CD14-positive monocyte (primary cell): Measurements from ENCODE around the gene CAMK2A. TPM values are rescaled to one million over a fixed set of nuclear protein-coding genes. Genes with fewer than 3 reads are reported as not detected.

Experiments used
- DNase-seq, 3 donors: peaks; one replicate each; pipeline ENCODE4 v3.0.0-alpha.2; 2011 to 2022
- H2AFZ ChIP-seq: 2 replicates; pipeline ENCODE4 v1.6.0; 2012; ENCODE audit warnings: mild to moderate bottlenecking, low read depth, low read length, inconsistent platforms; ENCODE audit not compliant: insufficient read depth, poor library complexity, severe bottlenecking
- H3K27ac ChIP-seq, 2 donors: 1 replicate in 1 of 2; 2 replicates in 1 of 2; pipeline ENCODE4 v1.5.1; 2012 to 2013; ENCODE audit warnings: low read length in 2 of 2, control low read depth in 1 of 2, inconsistent platforms in 1 of 2, low read depth in 1 of 2, mild to moderate bottlenecking in 1 of 2
- H3K27me3 ChIP-seq, 2 donors: one replicate each; pipeline versions ENCODE4 v1.6.0 to v1.6.1; 2011 to 2013; ENCODE audit warnings: low read length in 2 of 2; ENCODE audit not compliant: control insufficient read depth in 2 of 2, insufficient read depth in 2 of 2
- H3K36me3 ChIP-seq, 2 donors: replicated peaks in 1 of 2; 1 replicate in 1 of 2; 2 replicates in 1 of 2; pipeline versions ENCODE4 v1.5.1 to v1.6.1; 2012 to 2013; ENCODE audit warnings: low read length in 2 of 2, control low read depth in 1 of 2, inconsistent platforms in 1 of 2, mild to moderate bottlenecking in 1 of 2; ENCODE audit not compliant: insufficient read depth in 2 of 2, control insufficient read depth in 1 of 2
- H3K4me1 ChIP-seq, 2 donors: 1 replicate in 1 of 2; 2 replicates in 1 of 2; pipeline versions ENCODE4 v1.5.1 to v1.6.1; 2012 to 2013; ENCODE audit warnings: low read length in 2 of 2, control low read depth in 1 of 2, inconsistent platforms in 1 of 2, mild to moderate bottlenecking in 1 of 2, moderate library complexity in 1 of 2; ENCODE audit not compliant: insufficient read depth in 2 of 2, control insufficient read depth in 1 of 2
- H3K4me2 ChIP-seq: replicated peaks from 2 replicates; pipeline ENCODE3; 2012; ENCODE audit warnings: low read length, moderate library complexity, mild to moderate bottlenecking; ENCODE audit not compliant: poor library complexity, severe bottlenecking; ENCODE audit errors: extremely low read depth
- H3K4me3 ChIP-seq, 3 experiments: fragments of 200-600 bp in 1 of 3; sonication (generic) in 1 of 3; replicated peaks in 1 of 3; 1 replicate in 2 of 3; 2 replicates in 1 of 3; pipeline ENCODE4 v1.5.1; 2011 to 2013; ENCODE audit warnings: low read length in 3 of 3, mild to moderate bottlenecking in 3 of 3, control low read depth in 2 of 3, low read depth in 2 of 3, inconsistent platforms in 1 of 3, moderate library complexity in 1 of 3
- H3K79me2 ChIP-seq: 2 replicates; pipeline ENCODE4 v1.6.0; 2012; ENCODE audit warnings: mild to moderate bottlenecking, control low read depth, inconsistent platforms, low read length, moderate library complexity; ENCODE audit not compliant: insufficient read depth
- H3K9ac ChIP-seq: 2 replicates; pipeline ENCODE4 v1.6.0; 2017; ENCODE audit warnings: low read length, mild to moderate bottlenecking; ENCODE audit not compliant: insufficient read depth, poor library complexity, severe bottlenecking
- H3K9me3 ChIP-seq, 2 donors: replicated peaks in 1 of 2; 1 replicate in 1 of 2; 2 replicates in 1 of 2; pipeline versions ENCODE4 v1.5.1 to v1.6.1; 2012 to 2013; ENCODE audit warnings: low read length in 2 of 2, control low read depth in 1 of 2; ENCODE audit not compliant: control insufficient read depth in 1 of 2, insufficient read depth in 1 of 2
- H4K20me1 ChIP-seq: 2 replicates; pipeline ENCODE4 v1.6.0; 2012; ENCODE audit warnings: mild to moderate bottlenecking, low read length, control low read depth, moderate library complexity; ENCODE audit not compliant: insufficient read depth
- H3K27ac Mint-ChIP-seq, 7 donors: one replicate each; pipeline ENCODE4 v1.8.0; 2020; ENCODE audit warnings: mild to moderate bottlenecking in 7 of 7, mixed read lengths in 7 of 7, moderate library complexity in 6 of 7, inconsistent platforms in 2 of 7
- H3K27me3 Mint-ChIP-seq, 3 donors: one replicate each; pipeline ENCODE4 v1.8.0; 2021 to 2022; ENCODE audit warnings: low read depth in 3 of 3, mild to moderate bottlenecking in 3 of 3, mixed read lengths in 3 of 3, moderate library complexity in 3 of 3, inconsistent platforms in 1 of 3
- H3K36me3 Mint-ChIP-seq, 2 donors: one replicate each; pipeline ENCODE4 v1.8.0; 2020; ENCODE audit warnings: mixed read lengths in 2 of 2, inconsistent platforms in 1 of 2, mild to moderate bottlenecking in 1 of 2
- H3K4me1 Mint-ChIP-seq: one replicate; pipeline ENCODE4 v1.8.0; 2020; ENCODE audit warnings: mild to moderate bottlenecking, mixed read lengths
- H3K4me3 Mint-ChIP-seq, 2 donors: one replicate each; pipeline ENCODE4 v1.8.0; 2020; ENCODE audit warnings: mild to moderate bottlenecking in 2 of 2, mixed read lengths in 2 of 2, moderate library complexity in 1 of 2
- H3K9me3 Mint-ChIP-seq, 7 donors: one replicate each; pipeline ENCODE4 v1.8.0; 2020 to 2022; ENCODE audit warnings: mixed read lengths in 7 of 7, mild to moderate bottlenecking in 6 of 7, moderate library complexity in 6 of 7, inconsistent platforms in 2 of 7
- WGBS: methylation state at CpG from one replicate; pipeline ENCODE4 v1.1.5; 2013; ENCODE audit warnings: missing lambda C conversion rate; ENCODE audit not compliant: insufficient coverage; 5-methylcytosine and 5-hydroxymethylcytosine counted together
- intact Hi-C, 2 donors: fragments of 100-400 bp; cut with micrococcal nuclease; formaldehyde crosslinking; loops; one replicate each; pipeline versions ENCODE4 v1.15.0 to v1.15.1; 2023
- polyA plus RNA-seq, 3 donors: library from polyadenylated mRNA; depleted of rRNA in 1 of 3; unstranded in 2 of 3; stranded (reverse) in 1 of 3; fragments of 300-500 nt in 2 of 3; fragments of >200 nt in 1 of 3; fragmentation: Illumina TruSeq in 2 of 3; gene quantifications; 1 replicate in 2 of 3; 2 replicates in 1 of 3; pipeline ENCODE4 v1.2.3, GENCODE V29; 2012 to 2021
- TF ChIP-seq, protein P1 (sequence below): fragments of 200-600 bp; IDR thresholded peaks from one replicate; pipeline ENCODE4 v1.8.0; 2022; ENCODE audit warnings: antibody characterized with exemption, mild to moderate bottlenecking

Gene CAMK2A
- polyA plus RNA-seq, 3 donors: not detected

DNA sequence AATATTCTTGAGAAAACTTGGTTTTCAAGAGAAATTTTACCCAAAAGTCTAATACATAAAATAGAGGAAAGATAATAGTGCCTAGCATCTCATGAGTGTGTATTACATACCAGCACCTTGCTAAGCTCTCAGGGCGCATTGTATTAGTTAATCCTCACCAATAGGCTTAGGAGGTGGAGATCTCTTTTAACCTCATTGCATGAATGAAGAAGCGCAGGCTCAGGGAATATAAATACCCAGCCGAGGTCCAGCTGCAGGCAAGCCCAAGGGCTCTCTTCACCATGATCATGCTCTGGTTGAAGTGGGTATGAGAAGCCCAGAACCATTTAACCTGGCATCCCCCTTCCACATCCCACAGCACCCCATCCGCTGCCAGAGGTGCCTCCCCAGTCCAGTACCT lies 46.0 kb downstream of the CAMK2A start:
- no peak overlapping the region for H3K4me3 ChIP-seq
- intact Hi-C loops: no loop called here

DNA sequence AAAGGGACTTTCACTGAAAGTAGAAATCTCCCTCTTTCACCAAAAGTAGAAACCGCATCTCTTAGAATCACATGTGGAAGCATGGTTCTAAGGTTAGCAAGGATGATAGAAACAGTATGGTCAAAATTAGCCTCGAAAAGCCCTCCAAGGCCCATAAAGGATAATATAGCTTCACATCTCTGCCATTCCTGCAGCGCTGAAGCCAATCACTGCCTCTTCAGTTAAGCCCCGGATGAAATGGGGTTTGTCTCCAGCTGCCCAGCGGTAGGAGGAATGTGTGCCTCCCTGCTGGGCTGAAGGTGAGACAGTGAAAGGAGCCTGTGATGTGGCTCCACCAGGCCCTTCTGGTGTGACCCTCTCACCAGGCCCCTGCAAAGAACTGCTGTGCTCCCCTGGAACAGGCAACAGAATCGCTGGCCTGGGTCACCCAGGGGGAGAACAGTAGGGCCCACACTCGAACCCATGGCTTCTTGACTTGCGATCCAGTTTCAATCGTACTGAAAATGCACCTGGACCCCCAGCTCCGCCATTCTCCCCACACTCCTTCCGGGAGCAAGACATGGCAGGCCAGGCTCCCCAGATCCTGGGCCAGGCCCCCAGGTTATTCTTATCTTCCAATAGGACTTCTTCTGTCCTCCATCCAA lies 47.2 kb downstream of the CAMK2A start:
- no peak overlapping the region for H3K27ac Mint-ChIP-seq
- no peak overlapping the region for H3K27ac ChIP-seq
- H3K9me3 Mint-ChIP-seq: peaks cover 0 to 1% (median 0%) of the 10 kb centered on the region in 7 donors
- no peak overlapping the region for H3K4me3 ChIP-seq
- TF ChIP-seq, protein P1, sequence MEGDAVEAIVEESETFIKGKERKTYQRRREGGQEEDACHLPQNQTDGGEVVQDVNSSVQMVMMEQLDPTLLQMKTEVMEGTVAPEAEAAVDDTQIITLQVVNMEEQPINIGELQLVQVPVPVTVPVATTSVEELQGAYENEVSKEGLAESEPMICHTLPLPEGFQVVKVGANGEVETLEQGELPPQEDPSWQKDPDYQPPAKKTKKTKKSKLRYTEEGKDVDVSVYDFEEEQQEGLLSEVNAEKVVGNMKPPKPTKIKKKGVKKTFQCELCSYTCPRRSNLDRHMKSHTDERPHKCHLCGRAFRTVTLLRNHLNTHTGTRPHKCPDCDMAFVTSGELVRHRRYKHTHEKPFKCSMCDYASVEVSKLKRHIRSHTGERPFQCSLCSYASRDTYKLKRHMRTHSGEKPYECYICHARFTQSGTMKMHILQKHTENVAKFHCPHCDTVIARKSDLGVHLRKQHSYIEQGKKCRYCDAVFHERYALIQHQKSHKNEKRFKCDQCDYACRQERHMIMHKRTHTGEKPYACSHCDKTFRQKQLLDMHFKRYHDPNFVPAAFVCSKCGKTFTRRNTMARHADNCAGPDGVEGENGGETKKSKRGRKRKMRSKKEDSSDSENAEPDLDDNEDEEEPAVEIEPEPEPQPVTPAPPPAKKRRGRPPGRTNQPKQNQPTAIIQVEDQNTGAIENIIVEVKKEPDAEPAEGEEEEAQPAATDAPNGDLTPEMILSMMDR: no peak
- no peaks in the 10 kb centered on the region for H3K27me3 ChIP-seq
- no peak overlapping the region for H3K4me3 Mint-ChIP-seq
- H3K36me3 ChIP-seq: no peaks in the 10 kb centered on the region
- H3K9me3 ChIP-seq: no peaks in the 10 kb centered on the region
- H3K36me3 Mint-ChIP-seq: no peaks in the 10 kb centered on the region
- H3K4me1 Mint-ChIP-seq: peaks cover 7% of the 10 kb centered on the region
- DNase-seq: no peak
- WGBS: 96% methylated on average over 5 of the region's 11 CpGs
- intact Hi-C loops: no loop called here
- H3K79me2 ChIP-seq: no peaks in the 10 kb centered on the region
- peaks cover 3 to 6% (median 3%) of the 10 kb centered on the region in 3 donors for H3K27me3 Mint-ChIP-seq
- H3K4me2 ChIP-seq: no peak overlapping the region
- H3K4me1 ChIP-seq: peaks cover 0 to 4% of the 10 kb centered on the region in 2 donors
- no peak overlapping the region for H2AFZ ChIP-seq
- H3K9ac ChIP-seq: no peak overlapping the region
- H4K20me1 ChIP-seq: no peaks in the 10 kb centered on the region

More for the DNA sequence above, 46.0 kb downstream of the CAMK2A start:
- H3K9me3 Mint-ChIP-seq: peaks cover 0 to 1% (median 0%) of the 10 kb centered on the region in 7 donors
- H4K20me1 ChIP-seq: no peaks in the 10 kb centered on the region
- H3K27ac Mint-ChIP-seq: no peak overlapping the region
- no peak overlapping the region for H2AFZ ChIP-seq
- DNase-seq: no peak
- H3K27ac ChIP-seq: no peak overlapping the region
- no peak overlapping the region for H3K9ac ChIP-seq
- H3K4me3 Mint-ChIP-seq: no peak overlapping the region
- H3K27me3 Mint-ChIP-seq: peaks cover 3 to 6% (median 3%) of the 10 kb centered on the region in 3 donors
- H3K4me1 ChIP-seq: peaks cover 0 to 4% of the 10 kb centered on the region in 2 donors
- H3K4me1 Mint-ChIP-seq: peaks cover 7% of the 10 kb centered on the region
- H3K27me3 ChIP-seq: no peaks in the 10 kb centered on the region
- no CpG with 5 or more reads among the region's 4 CpGs for WGBS
- H3K36me3 ChIP-seq: no peaks in the 10 kb centered on the region
- no peaks in the 10 kb centered on the region for H3K9me3 ChIP-seq
- no peaks in the 10 kb centered on the region for H3K79me2 ChIP-seq
- H3K36me3 Mint-ChIP-seq: no peaks in the 10 kb centered on the region
- H3K4me2 ChIP-seq: no peak overlapping the region
- TF ChIP-seq, protein P1: no peak
